HepG2 (cell line): ENCODE measurements around the gene ST14. TPM values are rescaled to one million over a fixed set of nuclear protein-coding genes. Genes with fewer than 3 reads are reported as not detected.

Source experiments
- CHD2 ChIP-seq: IDR thresholded peaks from 2 replicates; pipeline ENCODE4 v1.6.1; 2011; ENCODE audit warnings: low read depth, low read length, improper control_type of control experiment
- FOXC1 ChIP-seq: sonication (generic); formaldehyde crosslinking; IDR thresholded peaks from 2 replicates; pipeline ENCODE4 v1.8.0; 2022; ENCODE audit warnings: mild to moderate bottlenecking, missing genetic modification reagents, borderline replicate concordance
- KLF9 ChIP-seq: IDR thresholded peaks from 2 replicates; pipeline ENCODE4 v1.6.1; 2016; ENCODE audit warnings: low read depth
- MIER3 ChIP-seq: IDR thresholded peaks from 2 replicates; pipeline ENCODE4 v1.6.1; 2016; ENCODE audit warnings: missing compliant biosample characterization, borderline replicate concordance
- MIXL1 ChIP-seq: IDR thresholded peaks from 2 replicates; pipeline ENCODE4 v1.6.1; 2016
- POGZ ChIP-seq: sonication (generic); formaldehyde crosslinking; IDR thresholded peaks from 2 replicates; pipeline ENCODE4 v1.4.0; 2020; ENCODE audit warnings: mild to moderate bottlenecking, missing genetic modification reagents
- PRMT3 ChIP-seq: sonication (generic); formaldehyde crosslinking; IDR thresholded peaks from 2 replicates; pipeline ENCODE4 v1.8.1; 2022; ENCODE audit warnings: low read depth, mild to moderate bottlenecking, moderate library complexity, missing genetic modification reagents, borderline replicate concordance
- PRPF4 ChIP-seq: fragments of 200-400 bp; formaldehyde crosslinking; IDR thresholded peaks from 2 replicates; pipeline ENCODE4 v1.6.1; 2016; ENCODE audit warnings: low read length, low read depth; ENCODE audit not compliant: poor library complexity, severe bottlenecking
- RFXANK ChIP-seq: IDR thresholded peaks from 2 replicates; pipeline ENCODE4 v1.6.1; 2016
- RXRA ChIP-seq: sonication (generic); formaldehyde crosslinking; IDR thresholded peaks from 2 replicates; pipeline ENCODE4 v1.5.1; 2020; ENCODE audit warnings: missing genetic modification reagents
- ZBTB7A ChIP-seq: sonication (generic); formaldehyde crosslinking; IDR thresholded peaks from 2 replicates; pipeline ENCODE4 v1.8.0; 2022; ENCODE audit warnings: mild to moderate bottlenecking, missing genetic modification reagents
- ZFX ChIP-seq: sonication (generic); formaldehyde crosslinking; IDR thresholded peaks from 2 replicates; pipeline ENCODE4 v1.4.0; 2020; ENCODE audit warnings: mild to moderate bottlenecking, low read depth, missing genetic modification reagents, moderate library complexity
- ZMYM2 ChIP-seq: sonication (generic); formaldehyde crosslinking; IDR thresholded peaks from 2 replicates; pipeline ENCODE4 v1.8.0; 2022; ENCODE audit warnings: mild to moderate bottlenecking, missing genetic modification reagents
- ZNF558 ChIP-seq: sonication (generic); formaldehyde crosslinking; IDR thresholded peaks from 2 replicates; pipeline ENCODE4 v1.9.0; 2022; ENCODE audit warnings: mild to moderate bottlenecking, missing genetic modification reagents, borderline replicate concordance
- ZNF569 ChIP-seq: sonication (generic); formaldehyde crosslinking; IDR thresholded peaks from 2 replicates; pipeline ENCODE4 v1.5.0; 2020; ENCODE audit warnings: mild to moderate bottlenecking, missing genetic modification reagents, moderate library complexity, borderline replicate concordance
- ZNF777 ChIP-seq: sonication (generic); formaldehyde crosslinking; IDR thresholded peaks from 2 replicates; pipeline ENCODE4 v1.4.0; 2020; ENCODE audit warnings: missing genetic modification reagents
- polyA plus RNA-seq, 8 experiments: library from polyadenylated mRNA; depleted of rRNA in 3 of 8; stranded (reverse) in 7 of 8; unstranded in 1 of 8; fragments of >200 nt; fragmentation: Illumina TruSeq in 4 of 8; extraction: Trizol in 4 of 8; gene quantifications; 2 replicates each; pipeline versions ENCODE4 v1.2.1 to v1.2.3, GENCODE V29; 2011 to 2016; ENCODE audit warnings: low read depth in 4 of 8, missing spikeins in 1 of 8, mixed read lengths in 1 of 8; ENCODE audit not compliant: insufficient read depth in 1 of 8
- total RNA-seq, 5 experiments: library from RNA; depleted of rRNA; stranded (reverse); fragments of >200 nt; fragmentation: Illumina TruSeq; extraction: Trizol; gene quantifications; 2 replicates each; pipeline ENCODE4 v1.2.3, GENCODE V29; 2016; ENCODE audit warnings: low read depth in 1 of 5
- TF ChIP-seq, protein P1 (sequence below): sonication (generic); formaldehyde crosslinking; IDR thresholded peaks from 2 replicates; pipeline ENCODE4 v1.5.0; 2020; ENCODE audit warnings: mild to moderate bottlenecking, missing genetic modification reagents, borderline replicate concordance
- TF ChIP-seq, protein P2 (sequence below): sonication (generic); formaldehyde crosslinking; conservative IDR thresholded peaks from 2 replicates; pipeline ENCODE4 v1.8.0; 2022; ENCODE audit warnings: mild to moderate bottlenecking, moderate library complexity, missing genetic modification reagents
- TF ChIP-seq, protein P3 (sequence below): sonication (generic); formaldehyde crosslinking; IDR thresholded peaks from 2 replicates; pipeline ENCODE4 v1.5.1; 2020; ENCODE audit warnings: missing genetic modification reagents, mild to moderate bottlenecking, borderline replicate concordance
- TF ChIP-seq, protein P4 (sequence below): conservative IDR thresholded peaks from 2 replicates; pipeline ENCODE4 v1.6.1; 2018; ENCODE audit warnings: missing genetic modification reagents
- TF ChIP-seq, protein P5 (sequence below): sonication (generic); formaldehyde crosslinking; IDR thresholded peaks from 2 replicates; pipeline ENCODE4 v1.4.0; 2020; ENCODE audit warnings: missing genetic modification reagents, borderline replicate concordance

The ST14 gene
- total and polyA plus RNA-seq, 2 of the 13 experiments (the other 11 are each of a cell fraction or from before 2014, with no cell fraction given) = 0.88 to 1.4 TPM

DNA sequence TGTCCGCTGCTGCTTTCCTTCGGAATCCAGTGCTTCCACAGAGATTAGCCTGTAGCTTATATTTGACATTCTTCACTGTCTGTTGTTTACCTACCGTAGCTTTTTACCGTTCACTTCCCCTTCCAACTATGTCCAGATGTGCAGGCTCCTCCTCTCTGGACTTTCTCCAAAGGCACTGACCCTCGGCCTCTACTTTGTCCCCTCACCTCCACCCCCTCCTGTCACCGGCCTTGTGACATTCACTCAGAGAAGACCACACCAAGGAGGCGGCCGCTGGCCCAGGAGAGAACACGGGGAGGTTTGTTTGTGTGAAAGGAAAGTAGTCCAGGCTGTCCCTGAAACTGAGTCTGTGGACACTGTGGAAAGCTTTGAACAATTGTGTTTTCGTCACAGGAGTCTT lies 15.4 kb upstream of the ST14 start (continued):
- TF ChIP-seq, protein P1, sequence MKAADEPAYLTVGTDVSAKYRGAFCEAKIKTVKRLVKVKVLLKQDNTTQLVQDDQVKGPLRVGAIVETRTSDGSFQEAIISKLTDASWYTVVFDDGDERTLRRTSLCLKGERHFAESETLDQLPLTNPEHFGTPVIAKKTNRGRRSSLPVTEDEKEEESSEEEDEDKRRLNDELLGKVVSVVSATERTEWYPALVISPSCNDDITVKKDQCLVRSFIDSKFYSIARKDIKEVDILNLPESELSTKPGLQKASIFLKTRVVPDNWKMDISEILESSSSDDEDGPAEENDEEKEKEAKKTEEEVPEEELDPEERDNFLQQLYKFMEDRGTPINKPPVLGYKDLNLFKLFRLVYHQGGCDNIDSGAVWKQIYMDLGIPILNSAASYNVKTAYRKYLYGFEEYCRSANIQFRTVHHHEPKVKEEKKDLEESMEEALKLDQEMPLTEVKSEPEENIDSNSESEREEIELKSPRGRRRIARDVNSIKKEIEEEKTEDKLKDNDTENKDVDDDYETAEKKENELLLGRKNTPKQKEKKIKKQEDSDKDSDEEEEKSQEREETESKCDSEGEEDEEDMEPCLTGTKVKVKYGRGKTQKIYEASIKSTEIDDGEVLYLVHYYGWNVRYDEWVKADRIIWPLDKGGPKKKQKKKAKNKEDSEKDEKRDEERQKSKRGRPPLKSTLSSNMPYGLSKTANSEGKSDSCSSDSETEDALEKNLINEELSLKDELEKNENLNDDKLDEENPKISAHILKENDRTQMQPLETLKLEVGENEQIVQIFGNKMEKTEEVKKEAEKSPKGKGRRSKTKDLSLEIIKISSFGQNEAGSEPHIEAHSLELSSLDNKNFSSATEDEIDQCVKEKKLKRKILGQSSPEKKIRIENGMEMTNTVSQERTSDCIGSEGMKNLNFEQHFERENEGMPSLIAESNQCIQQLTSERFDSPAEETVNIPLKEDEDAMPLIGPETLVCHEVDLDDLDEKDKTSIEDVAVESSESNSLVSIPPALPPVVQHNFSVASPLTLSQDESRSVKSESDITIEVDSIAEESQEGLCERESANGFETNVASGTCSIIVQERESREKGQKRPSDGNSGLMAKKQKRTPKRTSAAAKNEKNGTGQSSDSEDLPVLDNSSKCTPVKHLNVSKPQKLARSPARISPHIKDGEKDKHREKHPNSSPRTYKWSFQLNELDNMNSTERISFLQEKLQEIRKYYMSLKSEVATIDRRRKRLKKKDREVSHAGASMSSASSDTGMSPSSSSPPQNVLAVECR (CRISPR knock-in tag) = peak; percentile 61; the same call in 1 of the 2 replicates
- no peak for TF ChIP-seq KLF9 (CRISPR knock-in tag)
- TF ChIP-seq ZNF777 (CRISPR knock-in tag) = peak; percentile 15; the same call in 1 of the 2 replicates
- no peak for TF ChIP-seq ZBTB7A (CRISPR knock-in tag)
- peak; percentile 76; the same call in 1 of the 2 replicates for TF ChIP-seq RXRA (CRISPR knock-in tag)
- no peak for TF ChIP-seq ZNF558 (CRISPR knock-in tag)
- TF ChIP-seq, protein P2, sequence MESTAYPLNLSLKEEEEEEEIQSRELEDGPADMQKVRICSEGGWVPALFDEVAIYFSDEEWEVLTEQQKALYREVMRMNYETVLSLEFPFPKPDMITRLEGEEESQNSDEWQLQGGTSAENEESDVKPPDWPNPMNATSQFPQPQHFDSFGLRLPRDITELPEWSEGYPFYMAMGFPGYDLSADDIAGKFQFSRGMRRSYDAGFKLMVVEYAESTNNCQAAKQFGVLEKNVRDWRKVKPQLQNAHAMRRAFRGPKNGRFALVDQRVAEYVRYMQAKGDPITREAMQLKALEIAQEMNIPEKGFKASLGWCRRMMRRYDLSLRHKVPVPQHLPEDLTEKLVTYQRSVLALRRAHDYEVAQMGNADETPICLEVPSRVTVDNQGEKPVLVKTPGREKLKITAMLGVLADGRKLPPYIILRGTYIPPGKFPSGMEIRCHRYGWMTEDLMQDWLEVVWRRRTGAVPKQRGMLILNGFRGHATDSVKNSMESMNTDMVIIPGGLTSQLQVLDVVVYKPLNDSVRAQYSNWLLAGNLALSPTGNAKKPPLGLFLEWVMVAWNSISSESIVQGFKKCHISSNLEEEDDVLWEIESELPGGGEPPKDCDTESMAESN (CRISPR knock-in tag) = no peak
- TF ChIP-seq POGZ (CRISPR knock-in tag) = peak; percentile 67
- TF ChIP-seq ZMYM2 (CRISPR knock-in tag) = peak; percentile 60; the same call in 1 of the 2 replicates
- no peak for TF ChIP-seq FOXC1 (CRISPR knock-in tag)
- peak; percentile 62; the same call in 1 of the 2 replicates for TF ChIP-seq MIXL1
- TF ChIP-seq, protein P3, sequence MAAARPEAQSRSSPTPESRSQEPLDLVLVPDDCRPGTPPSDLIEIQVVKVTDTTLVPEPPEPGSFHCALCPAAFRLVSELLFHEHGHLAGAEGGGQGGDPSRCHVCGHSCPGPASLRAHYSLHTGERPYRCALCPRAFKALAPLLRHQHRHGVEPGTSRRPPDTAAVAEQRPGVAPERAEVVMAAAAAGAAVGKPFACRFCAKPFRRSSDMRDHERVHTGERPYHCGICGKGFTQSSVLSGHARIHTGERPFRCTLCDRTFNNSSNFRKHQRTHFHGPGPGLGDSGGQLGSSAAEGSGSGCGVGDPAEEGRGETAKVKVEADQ = no peak
- no peak; the same call in 1 of the 2 replicates for TF ChIP-seq MIER3 (CRISPR knock-in tag)
- no peak for TF ChIP-seq CHD2
- no peak for TF ChIP-seq ZNF569 (CRISPR knock-in tag)
- no peak for TF ChIP-seq PRPF4
- TF ChIP-seq ZFX (CRISPR knock-in tag) = peak; percentile 48
- no peak for TF ChIP-seq RFXANK (CRISPR knock-in tag)
- TF ChIP-seq, protein P4, sequence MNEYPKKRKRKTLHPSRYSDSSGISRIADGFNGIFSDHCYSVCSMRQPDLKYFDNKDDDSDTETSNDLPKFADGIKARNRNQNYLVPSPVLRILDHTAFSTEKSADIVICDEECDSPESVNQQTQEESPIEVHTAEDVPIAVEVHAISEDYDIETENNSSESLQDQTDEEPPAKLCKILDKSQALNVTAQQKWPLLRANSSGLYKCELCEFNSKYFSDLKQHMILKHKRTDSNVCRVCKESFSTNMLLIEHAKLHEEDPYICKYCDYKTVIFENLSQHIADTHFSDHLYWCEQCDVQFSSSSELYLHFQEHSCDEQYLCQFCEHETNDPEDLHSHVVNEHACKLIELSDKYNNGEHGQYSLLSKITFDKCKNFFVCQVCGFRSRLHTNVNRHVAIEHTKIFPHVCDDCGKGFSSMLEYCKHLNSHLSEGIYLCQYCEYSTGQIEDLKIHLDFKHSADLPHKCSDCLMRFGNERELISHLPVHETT (CRISPR knock-in tag) = peak; percentile 57; the same call in 1 of the 2 replicates
- TF ChIP-seq PRMT3 = no peak
- TF ChIP-seq, protein P5, sequence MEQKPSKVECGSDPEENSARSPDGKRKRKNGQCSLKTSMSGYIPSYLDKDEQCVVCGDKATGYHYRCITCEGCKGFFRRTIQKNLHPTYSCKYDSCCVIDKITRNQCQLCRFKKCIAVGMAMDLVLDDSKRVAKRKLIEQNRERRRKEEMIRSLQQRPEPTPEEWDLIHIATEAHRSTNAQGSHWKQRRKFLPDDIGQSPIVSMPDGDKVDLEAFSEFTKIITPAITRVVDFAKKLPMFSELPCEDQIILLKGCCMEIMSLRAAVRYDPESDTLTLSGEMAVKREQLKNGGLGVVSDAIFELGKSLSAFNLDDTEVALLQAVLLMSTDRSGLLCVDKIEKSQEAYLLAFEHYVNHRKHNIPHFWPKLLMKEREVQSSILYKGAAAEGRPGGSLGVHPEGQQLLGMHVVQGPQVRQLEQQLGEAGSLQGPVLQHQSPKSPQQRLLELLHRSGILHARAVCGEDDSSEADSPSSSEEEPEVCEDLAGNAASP (CRISPR knock-in tag) = peak; percentile 69
